MM.1S (cell line): ENCODE results near the gene AP1G2.

ENCODE experiments used
- DNase-seq: peaks from one replicate; pipeline ENCODE4 v3.0.0-alpha.2; 2015
- H2AFZ ChIP-seq: fragments of 300-600 bp; sonication (generic); 2 replicates; pipeline ENCODE4 v1.6.0; 2016; ENCODE audit warnings: antibody characterized with exemption, low read length
- H3F3A ChIP-seq: fragments of 300-600 bp; sonication (generic); 2 replicates; pipeline ENCODE4 v1.6.1; 2016; ENCODE audit warnings: mild to moderate bottlenecking, antibody characterized with exemption, low read length, moderate library complexity, mixed read lengths; ENCODE audit not compliant: insufficient read depth
- H3K27ac ChIP-seq: fragments of 300-600 bp; sonication (generic); 2 replicates; pipeline ENCODE4 v1.5.1; 2016; ENCODE audit warnings: mild to moderate bottlenecking, low read length
- H3K27me3 ChIP-seq: fragments of 300-600 bp; sonication (generic); replicated peaks from 2 replicates; pipeline ENCODE4 v1.6.0; 2016; ENCODE audit warnings: low read length; ENCODE audit not compliant: insufficient read depth
- H3K36me3 ChIP-seq: fragments of 300-600 bp; sonication (generic); replicated peaks from 2 replicates; pipeline ENCODE4 v1.6.1; 2016; ENCODE audit warnings: mild to moderate bottlenecking, low read length, mixed read lengths; ENCODE audit not compliant: insufficient read depth
- H3K4me1 ChIP-seq: fragments of 300-600 bp; sonication (generic); 2 replicates; pipeline ENCODE4 v1.6.1; 2016; ENCODE audit warnings: low read length, mixed read lengths
- H3K4me2 ChIP-seq: fragments of 300-600 bp; sonication (generic); 2 replicates; pipeline ENCODE4 v1.6.0; 2016; ENCODE audit warnings: low read depth, low read length
- H3K4me3 ChIP-seq: fragments of 300-600 bp; sonication (generic); 2 replicates; pipeline ENCODE4 v1.5.1; 2016; ENCODE audit warnings: low read length, mixed read lengths
- H3K79me2 ChIP-seq: fragments of 300-600 bp; sonication (generic); 2 replicates; pipeline ENCODE4 v1.6.1; 2016; ENCODE audit warnings: mixed run types, low read length, mixed read lengths
- H3K9ac ChIP-seq: fragments of 300-600 bp; sonication (generic); 2 replicates; pipeline ENCODE4 v1.6.1; 2016; ENCODE audit warnings: low read length, mixed read lengths
- H3K9me2 ChIP-seq: fragments of 300-600 bp; sonication (generic); replicated peaks from 2 replicates; pipeline ENCODE4 v1.6.1; 2016; ENCODE audit warnings: mild to moderate bottlenecking, low read length, mixed read lengths; ENCODE audit not compliant: insufficient read depth
- H3K9me3 ChIP-seq: fragments of 300-600 bp; sonication (generic); replicated peaks from 2 replicates; pipeline ENCODE4 v1.6.1; 2016; ENCODE audit warnings: mild to moderate bottlenecking, low read length, mixed read lengths; ENCODE audit not compliant: insufficient read depth
- H4K20me1 ChIP-seq: fragments of 300-600 bp; sonication (generic); 2 replicates; pipeline ENCODE4 v1.6.1; 2016; ENCODE audit warnings: mild to moderate bottlenecking, low read length, moderate library complexity, mixed read lengths; ENCODE audit not compliant: insufficient read depth
- EZH2 ChIP-seq: fragments of 300-600 bp; sonication (generic); optimal IDR thresholded peaks from 2 replicates; pipeline ENCODE3; 2017; ENCODE audit warnings: low read depth, mild to moderate bottlenecking, antibody characterized with exemption, low read length, mixed read lengths
- EZH2phosphoT487 ChIP-seq: fragments of 300-600 bp; sonication (generic); IDR thresholded peaks from 2 replicates; pipeline ENCODE4 v1.6.1; 2018; ENCODE audit warnings: antibody characterized with exemption, low read length
- TF ChIP-seq, protein P1 (sequence below): fragments of 300-600 bp; sonication (generic); IDR thresholded peaks from 2 replicates; pipeline ENCODE4 v1.5.1; 2016; ENCODE audit warnings: antibody characterized with exemption, low read length, mixed read lengths

AP1G2 gene

DNA sequence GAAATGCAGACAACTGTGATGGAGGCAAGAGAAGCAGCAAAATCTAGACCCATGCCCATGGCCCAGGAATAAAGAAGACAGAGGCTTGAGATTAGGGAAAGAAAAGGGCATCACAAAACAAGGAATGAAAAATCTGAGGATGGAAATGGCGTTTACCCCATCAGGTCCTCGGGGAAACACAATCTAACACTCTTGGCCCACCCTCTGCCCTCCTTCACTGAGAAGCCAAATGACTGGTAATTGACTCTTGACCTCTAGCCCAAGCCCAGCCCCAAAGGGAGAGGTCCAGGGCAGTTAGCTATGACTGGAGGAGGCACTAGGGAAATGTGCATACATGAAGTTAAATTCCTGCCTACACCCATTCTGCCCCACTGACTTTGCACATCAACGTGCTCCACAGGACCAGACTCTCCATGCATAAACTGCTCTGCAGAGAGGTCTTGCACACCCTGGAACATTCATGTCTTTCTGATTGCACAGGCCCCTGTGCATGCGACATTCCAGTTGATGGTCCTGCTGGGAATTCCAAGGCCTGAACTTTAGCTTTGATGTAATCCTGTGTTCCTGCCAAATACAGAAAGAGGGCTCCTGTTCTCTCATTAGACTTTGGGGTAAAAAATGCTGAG lies 21.7 kb downstream of the AP1G2 start:
- H3K4me1 ChIP-seq, result no peaks in the 10 kb centered on the region
- TF ChIP-seq, protein P1, sequence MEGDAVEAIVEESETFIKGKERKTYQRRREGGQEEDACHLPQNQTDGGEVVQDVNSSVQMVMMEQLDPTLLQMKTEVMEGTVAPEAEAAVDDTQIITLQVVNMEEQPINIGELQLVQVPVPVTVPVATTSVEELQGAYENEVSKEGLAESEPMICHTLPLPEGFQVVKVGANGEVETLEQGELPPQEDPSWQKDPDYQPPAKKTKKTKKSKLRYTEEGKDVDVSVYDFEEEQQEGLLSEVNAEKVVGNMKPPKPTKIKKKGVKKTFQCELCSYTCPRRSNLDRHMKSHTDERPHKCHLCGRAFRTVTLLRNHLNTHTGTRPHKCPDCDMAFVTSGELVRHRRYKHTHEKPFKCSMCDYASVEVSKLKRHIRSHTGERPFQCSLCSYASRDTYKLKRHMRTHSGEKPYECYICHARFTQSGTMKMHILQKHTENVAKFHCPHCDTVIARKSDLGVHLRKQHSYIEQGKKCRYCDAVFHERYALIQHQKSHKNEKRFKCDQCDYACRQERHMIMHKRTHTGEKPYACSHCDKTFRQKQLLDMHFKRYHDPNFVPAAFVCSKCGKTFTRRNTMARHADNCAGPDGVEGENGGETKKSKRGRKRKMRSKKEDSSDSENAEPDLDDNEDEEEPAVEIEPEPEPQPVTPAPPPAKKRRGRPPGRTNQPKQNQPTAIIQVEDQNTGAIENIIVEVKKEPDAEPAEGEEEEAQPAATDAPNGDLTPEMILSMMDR, result no peak
- no peak for TF ChIP-seq EZH2
- H3K79me2 ChIP-seq, result no peaks in the 10 kb centered on the region
- H3K9me3 ChIP-seq, result no peaks in the 10 kb centered on the region
- no peak for DNase-seq
- no peak overlapping the region for H3K9ac ChIP-seq
- H3K27ac ChIP-seq, result no peak overlapping the region
- no peaks in the 10 kb centered on the region for H3K27me3 ChIP-seq
- no peak overlapping the region for H3K4me2 ChIP-seq
- no peaks in the 10 kb centered on the region for H3K36me3 ChIP-seq
- no peaks in the 10 kb centered on the region for H4K20me1 ChIP-seq
- H3K9me2 ChIP-seq, result no peaks in the 10 kb centered on the region
- H3K4me3 ChIP-seq, result no peak overlapping the region
- no peaks in the 10 kb centered on the region for H3F3A ChIP-seq
- no peak overlapping the region for H2AFZ ChIP-seq

DNA sequence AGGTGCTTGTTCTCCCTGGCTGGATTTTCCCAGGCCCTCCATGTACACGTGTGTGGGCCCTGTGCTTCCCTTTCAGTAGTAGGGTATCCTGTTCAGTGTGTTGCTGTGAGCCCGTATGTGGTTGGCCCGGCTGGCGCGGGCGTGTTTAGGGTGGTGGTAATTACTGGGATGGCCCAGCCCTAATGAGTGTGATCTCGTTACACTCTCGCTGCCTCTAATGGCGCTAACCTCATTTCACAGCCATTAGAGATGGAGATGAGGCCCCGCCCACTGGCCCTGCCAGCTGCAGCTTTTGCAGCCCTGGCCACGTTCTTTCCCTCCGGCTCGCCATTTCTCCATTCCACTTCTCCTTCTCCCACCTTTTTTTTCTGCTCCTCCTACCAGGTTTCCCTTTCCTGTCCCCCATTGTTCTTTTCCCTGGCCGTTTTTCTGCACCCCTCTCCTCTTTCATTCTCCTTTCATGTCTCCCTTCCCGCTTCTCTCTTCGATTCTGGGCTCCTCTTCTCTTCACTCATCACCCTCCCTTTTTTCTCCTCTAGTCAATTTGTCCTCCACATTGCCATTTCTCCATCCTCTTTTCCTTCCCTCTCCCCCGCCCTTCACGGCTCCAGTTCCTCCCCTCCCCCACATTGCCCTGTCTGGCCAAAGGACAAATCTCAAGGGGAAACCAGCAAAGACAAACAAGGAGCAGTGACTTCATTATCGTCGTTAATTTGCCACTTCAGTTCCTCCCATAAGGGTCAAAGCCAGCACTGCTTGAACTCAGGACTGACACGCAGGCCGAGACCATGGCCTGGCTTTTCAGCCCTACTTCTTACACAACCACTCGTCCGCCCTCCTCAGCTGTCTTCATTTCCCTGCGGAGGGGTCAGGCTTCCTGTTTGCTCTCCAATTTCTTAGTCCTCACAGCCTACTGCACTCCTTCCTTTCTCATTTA lies 22.8 kb downstream of the AP1G2 start:
- Histone ChIP-seq H3K36me3 (no peaks in the 10 kb centered on the region), H4K20me1 (no peaks in the 10 kb centered on the region), H3K4me3 (no peak overlapping the region), H3K9me2 (no peaks in the 10 kb centered on the region), H3K79me2 (no peaks in the 10 kb centered on the region), H3K4me2 (no peak overlapping the region), H2AFZ (no peak overlapping the region), H3K4me1 (no peaks in the 10 kb centered on the region), H3K9me3 (no peaks in the 10 kb centered on the region), H3K9ac (no peak overlapping the region), H3K27me3 (no peaks in the 10 kb centered on the region), H3F3A (no peaks in the 10 kb centered on the region), H3K27ac (no peak overlapping the region)
- TF ChIP-seq, protein P1, result no peak
- TF ChIP-seq EZH2, result no peak
- no peak for TF ChIP-seq EZH2phosphoT487
- DNase-seq, result no peak

DNA sequence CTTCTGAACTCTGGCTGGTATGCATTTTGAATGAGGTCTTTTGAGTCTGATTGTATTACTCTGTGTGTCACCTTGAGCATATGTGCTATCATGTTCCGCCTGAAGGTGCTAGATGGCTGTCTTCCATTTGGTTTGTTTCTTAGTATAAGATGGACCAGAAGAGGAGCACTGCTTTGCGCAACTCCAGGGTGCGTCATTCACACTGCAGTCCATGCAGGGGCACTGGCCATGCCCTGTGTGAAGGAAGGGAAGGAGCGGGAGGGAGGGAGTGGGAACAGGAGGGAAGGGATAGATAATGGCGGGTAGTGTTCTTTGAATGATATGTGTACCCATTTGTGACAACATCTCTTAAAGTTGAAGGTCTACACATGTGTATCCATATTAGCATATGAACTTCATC lies 24.2 kb downstream of the AP1G2 start:
- H4K20me1 ChIP-seq, result no peaks in the 10 kb centered on the region
- H3K4me3 ChIP-seq, result no peak overlapping the region
- H3K27me3 ChIP-seq, result no peaks in the 10 kb centered on the region
- H3K9ac ChIP-seq, result no peak overlapping the region
- no peaks in the 10 kb centered on the region for H3K79me2 ChIP-seq
- no peaks in the 10 kb centered on the region for H3K9me2 ChIP-seq
- H3F3A ChIP-seq, result no peaks in the 10 kb centered on the region
- H3K4me1 ChIP-seq, result no peaks in the 10 kb centered on the region
- TF ChIP-seq EZH2 (no peak), EZH2phosphoT487 (no peak)
- TF ChIP-seq, protein P1, result no peak
- H2AFZ ChIP-seq, result no peak overlapping the region
- H3K36me3 ChIP-seq, result no peaks in the 10 kb centered on the region
- DNase-seq, result no peak
- H3K9me3 ChIP-seq, result no peaks in the 10 kb centered on the region
- no peak overlapping the region for H3K4me2 ChIP-seq
- no peak overlapping the region for H3K27ac ChIP-seq
